ENCODE data around the gene KRT85.

DNA sequence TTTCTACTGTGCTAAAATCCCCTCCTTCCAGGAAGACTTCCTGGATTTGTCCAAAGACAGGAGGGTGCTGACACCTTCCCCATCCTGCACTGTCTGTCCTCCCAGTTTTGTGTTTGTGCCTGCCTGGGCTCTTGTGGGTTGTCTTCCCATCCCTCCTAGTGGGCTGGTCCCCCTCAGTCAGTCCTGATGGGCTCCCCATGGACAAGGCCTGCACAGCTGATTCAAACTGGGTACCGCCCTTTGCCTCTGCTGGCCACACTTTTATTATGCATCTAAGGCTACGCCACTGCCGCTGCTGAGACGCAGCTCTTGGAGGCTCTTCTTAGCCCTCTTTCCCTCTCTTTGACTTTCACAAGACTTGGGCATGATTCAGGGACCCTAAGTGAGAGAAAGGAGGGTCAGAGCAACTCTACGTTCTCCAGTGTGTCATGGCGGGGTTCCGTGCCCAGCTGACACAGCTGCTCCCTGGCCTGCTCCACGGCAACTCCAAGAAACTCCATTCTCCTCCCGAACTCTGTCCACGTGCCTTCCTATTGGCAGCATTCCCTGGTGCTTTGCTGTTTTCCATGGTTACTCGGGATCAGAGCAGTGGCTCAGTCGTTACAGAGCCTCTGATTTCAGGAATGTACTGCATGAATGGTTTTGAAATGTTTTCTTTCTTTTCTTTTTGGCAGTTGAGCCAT is 3.8 kb upstream of the KRT85 start:
- TF ChIP-seq NFE2L2 (conservative IDR thresholded peaks at IDR 0.05; ENCODE audit: low read length) = no peak
- TF ChIP-seq EP300 (IDR thresholded peaks at IDR 0.05) = no peak
- no peak for TF ChIP-seq MYC (IDR thresholded peaks at IDR 0.05; ENCODE audit: borderline replicate concordance, low read length)
- no peak for TF ChIP-seq JUNB (IDR thresholded peaks at IDR 0.05)
